Dedifferentiated amniotic fluid mesenchymal stem cell (primary cell): Measurements from ENCODE around the gene GALNT13.

ENCODE experiments used
- DNase-seq: peaks from one replicate; pipeline ENCODE4 v3.0.0-alpha.2; 2016; ENCODE audit errors: extremely low spot score

The GALNT13 gene

GRCh38 chr2:154125891-154126290 is 254.2 kb downstream of the GALNT13 start:
- no peak for DNase-seq

- no peak for DNase-seq
These were observed 259.1 kb downstream of the GALNT13 start for GRCh38 chr2:154130821-154131220.

GRCh38 chr2:154132827-154133226 is 261.1 kb downstream of the GALNT13 start:
- DNase-seq, result no peak

GRCh38 chr2:154133823-154134222 is 262.1 kb downstream of the GALNT13 start:
- DNase-seq, result no peak

GRCh38 chr2:154140249-154141025 is 268.7 kb downstream of the GALNT13 start:
- no peak for DNase-seq

GRCh38 chr2:154142480-154142879 is 270.8 kb downstream of the GALNT13 start:
- DNase-seq, result no peak

- DNase-seq, result no peak
These were observed 271.4 kb downstream of the GALNT13 start for GRCh38 chr2:154143105-154143504.

GRCh38 chr2:154158101-154158500 is 286.4 kb downstream of the GALNT13 start:
- no peak for DNase-seq

GRCh38 chr2:154161286-154161685 is 289.6 kb downstream of the GALNT13 start:
- DNase-seq, result no peak

- no peak for DNase-seq
These were observed 298.7 kb downstream of the GALNT13 start for GRCh38 chr2:154170400-154170799.

- DNase-seq, result no peak
These were observed 301.4 kb downstream of the GALNT13 start for GRCh38 chr2:154173164-154173563.

- DNase-seq, result no peak
These were observed 302.2 kb downstream of the GALNT13 start for GRCh38 chr2:154173919-154174318.

- DNase-seq, result no peak
These were observed 310.3 kb downstream of the GALNT13 start for GRCh38 chr2:154182008-154182407.

- DNase-seq, result no peak
These were observed 316.2 kb downstream of the GALNT13 start for GRCh38 chr2:154187948-154188347.

- DNase-seq, result no peak
These were observed 318.2 kb downstream of the GALNT13 start for GRCh38 chr2:154189953-154190352.

GRCh38 chr2:154193246-154193645 is 321.5 kb downstream of the GALNT13 start:
- DNase-seq, result no peak

GRCh38 chr2:154194909-154195643 is 323.4 kb downstream of the GALNT13 start:
- DNase-seq, result no peak

- DNase-seq, result no peak
These were observed 324.0 kb downstream of the GALNT13 start for GRCh38 chr2:154195644-154196195.

- no peak for DNase-seq
These were observed 327.1 kb downstream of the GALNT13 start for GRCh38 chr2:154198866-154199265.

- no peak for DNase-seq
These were observed 331.5 kb downstream of the GALNT13 start for GRCh38 chr2:154203206-154203605.

- no peak for DNase-seq
These were observed 332.2 kb downstream of the GALNT13 start for GRCh38 chr2:154203902-154204301.

- DNase-seq, result no peak
These were observed 335.7 kb downstream of the GALNT13 start for GRCh38 chr2:154207288-154208047.
